NCI-H82 (cell line): ENCODE data around the gene C16orf86.
A peak's percentile ranks its signal among the peaks of the same experiment; 100 is the strongest.
"Not testable (repeated sequence)": the region's sequence is repeated elsewhere in the genome, so short reads cannot be mapped to it uniquely, and the experiment has no call there.

ENCODE experiments used
- DNase-seq: peaks from one replicate; lab custom pipeline; 2025; lab: John Stamatoyannopoulos, UW

The C16orf86 gene

DNA sequence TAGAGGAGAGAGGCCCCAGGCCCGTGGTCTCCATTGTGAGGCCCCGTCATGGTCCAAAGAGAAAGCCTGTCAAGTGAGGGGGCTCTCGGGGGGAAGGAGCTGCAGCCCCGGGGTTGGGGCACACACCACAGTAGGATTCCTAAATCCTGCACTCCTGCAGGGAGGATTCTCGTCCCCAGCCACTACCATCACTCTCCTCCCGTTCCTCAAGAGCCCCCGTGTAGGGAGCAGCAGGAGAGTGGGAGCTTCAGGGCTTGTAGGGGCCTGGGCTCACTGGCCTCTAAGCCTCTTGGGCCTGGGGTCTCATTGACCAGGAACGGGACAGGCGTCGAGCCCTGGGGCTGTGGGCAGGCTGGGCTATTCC, 821 bp downstream of the C16orf86 start:
- no peak for DNase-seq

DNA sequence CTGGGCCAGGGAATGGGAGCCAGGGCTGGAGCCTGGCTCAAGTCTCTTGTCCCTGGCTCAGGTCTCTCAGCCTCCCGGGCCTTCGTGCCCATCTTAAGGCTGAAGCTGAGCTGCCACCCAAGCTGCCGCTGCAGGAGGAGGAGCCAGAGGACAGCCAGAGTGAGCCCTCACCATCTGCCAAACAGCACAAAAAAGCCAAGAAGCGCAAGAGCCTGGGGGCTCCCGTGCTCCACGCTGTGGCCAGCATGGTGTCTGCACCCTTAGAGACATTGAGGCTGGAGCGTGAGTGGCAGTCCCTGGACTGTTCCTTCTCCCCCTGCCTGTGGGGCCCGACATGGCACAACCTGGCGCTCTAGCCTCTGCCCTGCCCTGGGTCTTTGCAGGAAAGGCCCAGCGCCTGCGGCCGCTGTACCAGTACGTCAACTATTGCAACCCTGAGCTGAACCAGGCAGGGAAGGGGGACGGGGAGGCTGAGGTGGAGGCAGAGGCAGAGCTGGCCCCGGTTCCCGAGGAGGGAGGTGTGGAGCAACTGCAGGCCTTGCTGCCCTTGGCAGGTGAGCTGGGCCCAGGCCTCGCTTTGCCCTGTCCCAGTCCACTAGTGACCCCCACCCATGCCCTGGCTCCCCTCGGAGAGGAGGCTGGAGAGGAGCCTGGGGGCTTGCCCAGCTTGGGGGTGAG, 1.3 kb downstream of the C16orf86 start:
- DNase-seq, result peak; percentile 98

DNA sequence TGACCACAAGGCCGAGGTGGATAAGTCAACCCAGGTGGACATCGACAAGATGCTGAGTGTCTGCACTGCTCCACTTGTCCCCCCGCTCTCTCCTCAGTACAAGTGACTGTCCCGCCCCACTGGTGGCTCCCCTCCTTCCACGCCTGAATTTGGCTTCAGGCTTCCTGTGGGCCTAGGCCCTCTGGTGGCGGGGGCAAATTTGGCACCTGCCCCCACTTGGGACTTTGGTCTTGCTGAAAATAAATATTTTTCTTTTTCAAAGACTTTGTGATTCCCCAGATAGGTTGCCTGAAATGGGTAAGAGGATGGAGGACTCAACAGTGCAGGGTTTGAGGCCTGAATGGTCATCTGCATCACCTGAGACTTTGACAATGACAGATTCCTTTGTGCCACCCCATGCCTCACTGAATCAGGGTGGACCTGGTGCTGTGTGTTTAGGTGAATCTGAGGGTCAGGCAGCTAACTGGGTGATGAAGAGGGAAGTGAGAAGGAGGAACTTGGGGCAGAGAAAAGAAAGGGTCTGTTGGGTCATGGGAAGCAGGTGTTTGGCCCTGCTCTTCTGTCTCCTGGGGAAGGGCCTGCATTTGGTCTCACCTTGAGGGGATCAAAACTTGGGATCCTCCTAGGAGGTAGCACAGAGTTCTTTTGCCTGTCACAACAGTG, 2.0 kb downstream of the C16orf86 start:
- peak; percentile 31 for DNase-seq

DNA sequence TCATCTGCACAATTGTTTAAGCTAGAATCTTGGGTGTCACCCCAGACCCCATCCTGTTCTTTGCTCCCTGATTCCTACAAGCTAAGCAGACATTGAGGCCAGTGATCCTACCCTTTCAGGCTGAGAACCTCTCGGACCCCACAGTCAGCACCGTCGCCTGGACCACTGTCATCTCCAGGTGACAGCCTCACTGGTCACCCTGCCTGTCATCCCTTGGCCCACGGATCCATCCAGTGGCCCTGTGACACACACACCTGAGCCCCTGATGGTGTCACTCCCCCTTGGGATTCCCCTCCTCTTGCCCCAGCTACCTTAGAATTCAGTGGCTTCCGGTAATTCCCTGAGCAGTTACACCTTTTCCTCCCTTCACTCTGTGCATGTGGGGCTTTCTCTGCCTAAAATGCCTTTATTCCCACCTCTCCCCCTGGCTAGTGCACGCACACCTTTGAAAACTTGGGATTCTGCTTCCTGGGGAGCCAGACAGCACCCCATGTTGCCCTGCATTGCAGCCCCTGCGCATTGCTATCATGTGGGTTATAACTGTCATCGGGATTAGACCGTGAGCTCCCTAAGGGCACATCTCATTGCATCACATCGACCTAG, 3.0 kb downstream of the C16orf86 start:
- DNase-seq, result no peak

DNA sequence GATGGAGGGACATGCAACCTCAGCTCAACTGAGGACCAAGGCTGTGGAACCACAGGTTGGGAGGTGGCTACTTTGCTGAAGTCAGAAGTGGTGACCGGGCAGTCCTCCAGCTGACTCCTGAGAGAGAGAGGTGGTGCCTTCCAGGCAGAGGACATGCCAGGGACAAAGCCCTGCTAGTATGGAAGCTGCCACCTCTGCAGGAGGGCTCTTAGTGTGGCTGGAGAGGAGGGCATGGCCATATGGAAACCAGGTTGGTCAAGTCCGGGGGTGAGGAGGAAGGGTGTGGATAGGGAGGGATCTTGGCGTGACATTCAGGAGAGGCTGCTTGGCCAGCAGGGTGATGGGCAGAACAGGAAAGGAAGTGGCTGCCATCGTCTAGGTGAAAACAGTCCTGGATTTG, 5.7 kb downstream of the C16orf86 start:
- DNase-seq, result no peak

DNA sequence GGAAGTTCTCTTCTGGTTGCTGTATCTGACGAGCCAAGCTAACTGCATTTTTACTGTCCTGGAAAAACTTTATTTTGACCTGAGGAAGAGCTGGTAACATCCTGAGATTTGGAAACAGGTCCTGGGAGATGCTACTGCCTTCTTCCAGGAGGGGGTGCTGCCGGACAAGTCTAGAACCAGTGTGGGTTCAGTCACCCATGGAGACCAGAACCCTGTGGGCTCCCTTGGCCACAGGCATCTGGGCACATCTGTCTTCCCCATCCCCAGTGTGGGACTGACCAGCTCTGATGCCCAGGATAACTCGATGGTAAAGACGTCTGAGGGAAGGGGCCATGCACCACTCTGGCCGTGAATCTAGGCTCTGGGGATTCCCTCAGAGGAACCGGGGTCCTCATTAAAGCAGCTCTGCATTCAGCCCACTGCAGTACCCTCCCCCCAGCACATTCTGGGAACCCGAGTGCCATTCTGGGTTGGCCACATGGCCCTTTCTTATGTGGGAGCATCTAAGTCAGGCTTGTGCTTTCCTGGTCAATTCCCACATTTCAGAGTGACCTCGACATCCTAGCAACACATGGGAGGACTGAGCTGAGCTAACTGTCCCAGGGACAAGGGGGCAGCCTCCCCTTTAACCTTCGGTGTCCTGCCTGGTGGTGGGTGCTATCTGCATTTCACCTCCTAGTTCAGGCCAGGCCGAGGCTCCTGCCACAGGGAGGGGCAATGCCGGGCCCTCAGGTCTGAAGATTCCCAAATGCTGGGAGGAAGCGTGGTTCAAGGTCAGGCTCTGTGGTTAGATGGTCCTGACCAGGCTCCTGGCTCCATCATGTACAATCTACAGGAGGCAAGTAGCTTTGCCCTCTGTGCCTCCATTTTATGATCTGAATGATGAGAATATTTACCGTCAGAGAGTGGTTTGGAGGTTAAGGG, 6.4 kb downstream of the C16orf86 start:
- DNase-seq, result peak; percentile 76

DNA sequence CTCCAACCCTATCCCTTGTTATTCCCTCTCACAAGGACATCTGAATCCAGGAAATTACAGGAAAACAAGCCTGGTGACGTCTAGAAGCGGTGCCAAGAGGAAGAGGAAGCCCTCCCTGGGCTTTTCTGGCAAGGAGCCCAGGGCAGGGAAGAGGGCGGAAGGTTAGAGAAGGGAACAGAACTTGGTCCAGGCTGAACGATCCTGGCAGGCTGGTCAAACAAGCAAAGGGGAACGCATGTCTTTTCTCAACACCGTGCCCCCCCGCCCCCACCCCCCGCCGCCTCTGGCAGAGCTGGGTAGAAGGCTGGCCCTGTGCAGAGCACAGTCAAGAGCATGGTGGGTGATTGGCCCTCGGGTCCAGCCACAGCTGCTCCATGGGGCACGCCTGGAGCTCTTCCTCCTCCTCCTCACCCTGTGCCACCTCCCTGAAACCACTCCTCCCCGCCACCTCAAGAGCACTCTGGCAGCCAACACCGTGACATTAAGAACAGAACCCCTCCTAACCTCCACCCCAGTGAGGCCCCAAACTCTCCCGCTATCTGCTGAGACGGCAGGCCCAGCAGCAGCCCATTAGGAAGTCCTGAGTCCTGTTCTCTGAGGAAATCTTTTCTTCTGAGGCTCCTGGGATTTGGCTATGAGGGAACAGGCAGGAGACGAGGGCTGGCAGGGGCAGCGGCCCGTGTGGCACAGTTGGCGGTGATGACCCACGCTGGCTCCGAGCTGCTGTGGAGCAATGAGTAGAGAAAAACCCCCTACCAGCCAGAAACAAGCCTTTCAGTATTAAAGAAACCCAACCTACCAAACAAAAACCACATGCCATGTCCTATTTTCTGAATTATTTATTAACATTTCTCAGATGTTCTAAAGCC, 7.3 kb downstream of the C16orf86 start:
- DNase-seq, result no peak

DNA sequence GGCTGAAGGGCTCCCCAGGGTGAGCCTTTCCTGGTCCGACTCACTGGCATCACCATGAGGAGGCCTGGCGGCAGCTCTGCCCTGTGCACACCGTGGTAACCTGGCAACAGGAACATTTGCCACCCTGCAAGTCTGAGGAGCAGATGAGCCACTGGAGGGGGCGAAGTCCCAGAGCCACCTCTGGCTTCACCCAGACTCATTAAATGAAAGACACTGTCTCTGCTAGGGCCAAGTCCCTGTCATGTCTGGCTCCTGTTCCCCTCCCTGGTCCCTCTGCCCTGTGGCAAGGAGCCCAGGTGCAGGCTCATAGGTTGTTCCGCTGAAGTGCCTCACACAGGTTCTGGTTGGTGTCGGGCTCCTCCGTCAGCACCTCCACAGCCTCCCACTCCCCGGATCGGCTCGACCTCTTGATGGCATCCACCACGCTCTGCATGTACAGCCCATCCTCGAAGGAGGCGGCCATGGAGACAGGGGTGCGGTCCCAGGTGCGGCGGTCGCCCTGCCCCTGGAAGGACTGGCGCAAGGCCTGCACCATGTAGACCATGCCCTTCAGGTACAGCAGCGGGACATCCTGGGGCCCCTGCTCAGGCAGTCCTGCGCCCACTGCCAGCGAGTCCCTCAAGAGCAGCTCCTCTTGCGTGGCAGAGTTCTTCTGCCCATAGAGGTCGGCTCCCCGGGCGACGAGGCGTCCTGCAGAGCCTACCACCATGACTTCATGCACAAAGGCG, 8.4 kb downstream of the C16orf86 start:
- no peak for DNase-seq

DNA sequence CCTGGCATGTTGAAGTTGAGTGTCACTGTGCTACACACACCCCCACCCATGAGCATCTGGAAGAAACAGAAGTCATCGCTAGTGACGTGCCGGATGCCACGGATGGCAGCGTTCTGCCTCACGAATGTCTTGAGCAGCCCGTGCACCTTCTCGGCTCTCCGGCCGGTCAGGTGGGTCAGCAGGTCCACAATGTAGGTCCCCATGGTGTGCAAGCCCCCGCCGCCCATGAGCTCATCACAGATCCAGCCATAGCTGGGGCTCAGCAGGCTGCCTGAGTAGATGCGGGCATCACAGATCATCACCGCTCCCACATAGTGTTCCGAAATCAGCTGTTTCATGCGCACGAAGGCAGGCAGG, 8.9 kb downstream of the C16orf86 start:
- no peak for DNase-seq

DNA sequence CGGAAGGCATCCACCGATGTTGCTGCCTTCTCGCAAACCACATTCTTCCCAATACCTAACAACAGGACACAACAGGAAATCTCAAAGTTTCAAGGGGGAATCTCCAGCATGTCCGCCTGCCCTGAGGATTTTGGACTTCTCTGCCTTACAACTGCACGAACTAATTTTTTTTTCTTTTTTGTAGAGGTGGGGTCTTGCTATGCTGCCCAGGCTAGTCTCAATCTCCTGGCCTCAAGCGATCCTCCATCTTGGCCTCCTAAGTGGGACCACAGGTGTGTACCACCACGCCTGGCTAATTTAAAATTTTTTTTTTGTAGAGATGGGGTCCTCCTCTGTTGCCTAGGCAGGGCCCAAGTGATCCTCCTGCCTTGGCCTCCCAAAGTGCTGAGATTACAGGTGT, 9.4 kb downstream of the C16orf86 start:
- DNase-seq, result no peak

DNA sequence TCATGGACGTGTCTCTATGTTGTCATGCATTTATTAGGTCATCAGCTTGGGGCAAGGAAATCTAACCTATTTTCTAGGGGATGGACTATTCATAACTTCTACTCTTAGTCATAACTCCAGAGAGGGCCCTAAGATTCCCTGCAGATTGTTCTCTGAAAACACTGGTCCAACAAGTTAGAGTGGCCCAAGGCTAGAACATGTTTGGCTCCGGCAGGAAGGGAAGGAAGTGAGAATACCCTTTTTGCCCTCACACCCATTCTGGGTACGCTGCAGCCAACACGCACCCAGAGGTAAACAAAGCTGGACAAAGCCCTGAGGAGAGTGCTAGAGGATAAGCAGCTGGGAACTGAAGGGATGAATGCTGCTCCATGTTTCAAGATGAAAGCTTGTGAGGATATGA, 9.9 kb downstream of the C16orf86 start:
- no peak for DNase-seq

DNA sequence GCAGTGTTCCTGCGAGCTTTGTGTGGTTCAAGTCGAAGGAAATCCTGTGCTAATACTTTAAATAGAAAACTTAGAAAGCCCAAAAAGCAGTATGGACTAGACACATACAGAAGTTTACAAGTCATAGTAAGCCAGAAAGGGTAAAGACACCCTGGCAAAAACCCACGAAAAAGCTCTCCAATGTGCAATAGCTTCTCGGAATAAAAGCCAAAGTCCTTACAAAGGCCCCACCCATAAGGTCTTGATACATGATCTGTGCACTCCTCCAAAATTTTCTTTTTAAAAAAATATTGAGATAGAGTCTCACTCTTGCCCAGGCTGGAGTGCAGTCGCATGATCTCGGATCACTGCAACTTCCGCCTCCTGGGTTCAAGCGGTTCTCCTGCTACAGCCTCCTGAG, 10.3 kb downstream of the C16orf86 start:
- no peak for DNase-seq

DNA sequence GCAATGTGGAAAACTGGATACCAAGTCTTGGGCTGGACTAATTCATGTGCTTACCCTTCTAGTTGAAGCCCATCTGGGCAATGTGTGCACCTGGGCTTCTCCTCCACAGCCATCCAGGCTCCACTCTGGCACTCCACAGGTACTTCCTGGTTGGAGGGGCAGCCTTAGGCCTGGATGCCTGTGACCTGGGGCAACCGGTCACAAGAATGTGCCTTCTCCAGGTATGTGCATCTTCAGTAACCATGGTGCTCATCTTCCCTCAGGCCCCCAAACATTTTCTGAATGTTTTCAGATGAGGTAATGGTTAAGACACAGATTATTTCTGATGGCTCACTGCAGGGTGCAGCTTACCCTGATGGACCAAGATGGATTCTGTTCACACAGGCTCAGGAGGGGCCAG, 11.1 kb downstream of the C16orf86 start:
- no peak for DNase-seq

DNA sequence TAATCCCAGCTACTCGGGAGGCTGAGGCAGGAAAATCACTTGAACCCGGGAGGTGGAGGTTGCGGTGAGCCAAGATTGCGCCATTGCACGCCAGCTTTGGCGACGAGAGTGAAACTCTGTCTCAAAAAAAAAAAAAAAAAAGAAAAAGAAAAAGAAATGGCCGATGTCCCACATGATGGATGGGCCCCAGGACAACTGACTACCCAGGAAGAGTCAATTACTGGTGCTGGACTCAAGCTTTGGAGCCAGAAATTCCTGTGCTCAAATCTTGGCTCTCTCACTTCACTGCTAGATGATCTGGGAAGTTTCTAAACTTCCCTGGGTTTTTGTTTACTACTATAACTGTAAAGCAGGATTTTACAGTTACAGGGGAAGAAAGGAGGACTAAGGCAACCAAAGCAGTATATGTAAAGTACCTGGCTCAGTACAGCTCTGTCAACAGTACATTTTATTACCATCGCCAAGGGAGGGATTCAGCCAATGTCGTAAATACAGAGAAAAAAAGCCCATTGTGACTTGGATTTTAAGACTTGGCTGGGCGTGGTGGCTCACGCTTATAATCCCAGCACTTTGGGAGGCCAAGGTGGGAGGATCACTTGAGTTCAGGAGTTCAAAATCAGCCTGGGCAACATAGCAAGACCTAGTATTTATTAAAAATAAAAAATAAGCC, 11.9 kb downstream of the C16orf86 start:
- no peak for DNase-seq

DNA sequence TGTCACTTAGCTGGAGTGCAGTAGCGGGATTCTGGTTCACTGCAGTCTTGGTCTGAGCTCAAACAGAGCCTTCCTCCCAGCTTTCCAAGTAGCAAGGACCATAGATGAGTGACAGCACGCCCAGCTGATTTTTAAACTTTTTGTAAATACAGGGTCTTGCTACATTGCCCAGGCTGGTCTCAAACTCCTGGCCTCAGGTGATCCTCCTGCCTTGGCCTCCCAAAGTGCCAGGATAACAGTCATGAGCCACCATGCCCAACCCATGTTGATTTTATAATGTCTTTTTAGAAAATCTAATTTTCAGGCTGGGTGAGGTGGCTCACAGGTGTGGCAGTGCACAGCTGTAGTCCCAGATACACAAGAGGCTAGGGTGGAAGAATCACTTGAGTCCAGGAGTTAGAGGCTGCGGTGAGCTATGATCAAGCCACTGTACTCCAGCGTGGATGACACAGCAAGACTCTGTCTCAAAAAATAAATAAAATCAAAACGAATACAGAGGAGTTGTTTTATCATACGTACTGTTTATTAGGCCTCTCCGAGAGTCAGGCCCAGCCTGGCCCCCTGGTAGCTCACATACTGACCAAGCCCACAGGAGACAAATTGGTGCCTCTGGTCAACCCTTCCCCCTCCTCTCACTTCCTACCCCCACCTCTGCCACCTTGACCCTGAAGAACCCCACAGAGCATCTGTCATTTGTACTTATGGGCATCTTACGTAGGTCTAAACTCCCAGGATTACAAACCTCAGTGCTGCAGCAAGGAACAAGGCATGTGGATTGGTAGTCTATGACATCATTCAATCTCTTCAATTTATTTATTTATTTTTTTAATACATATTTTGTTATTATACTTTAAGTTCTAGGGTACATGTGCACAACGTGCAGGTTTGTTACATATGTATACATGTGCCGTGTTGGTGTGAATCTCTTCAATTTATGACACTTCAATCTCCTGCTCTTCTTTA, 13.6 kb downstream of the C16orf86 start:
- DNase-seq, result peak; percentile 52

DNA sequence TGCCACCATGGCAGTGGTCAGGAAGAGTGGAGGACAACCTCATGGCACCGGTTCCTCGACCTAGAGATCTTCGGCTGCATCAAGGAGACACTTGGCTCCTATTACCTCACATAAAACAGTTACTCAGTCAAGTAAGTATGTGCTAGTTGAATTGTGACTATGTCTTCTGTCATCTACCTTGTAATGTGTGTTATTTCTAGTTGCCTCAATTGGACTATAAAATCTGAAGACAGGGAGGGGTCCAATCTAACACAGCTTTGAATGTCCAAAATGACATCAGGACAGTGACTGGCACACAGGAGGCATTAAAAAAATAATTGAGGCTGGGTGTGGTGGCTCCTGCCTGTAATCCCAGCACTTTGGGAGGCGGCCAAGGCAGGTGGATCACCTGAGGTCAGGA, 17.2 kb downstream of the C16orf86 start:
- no peak for DNase-seq

DNA sequence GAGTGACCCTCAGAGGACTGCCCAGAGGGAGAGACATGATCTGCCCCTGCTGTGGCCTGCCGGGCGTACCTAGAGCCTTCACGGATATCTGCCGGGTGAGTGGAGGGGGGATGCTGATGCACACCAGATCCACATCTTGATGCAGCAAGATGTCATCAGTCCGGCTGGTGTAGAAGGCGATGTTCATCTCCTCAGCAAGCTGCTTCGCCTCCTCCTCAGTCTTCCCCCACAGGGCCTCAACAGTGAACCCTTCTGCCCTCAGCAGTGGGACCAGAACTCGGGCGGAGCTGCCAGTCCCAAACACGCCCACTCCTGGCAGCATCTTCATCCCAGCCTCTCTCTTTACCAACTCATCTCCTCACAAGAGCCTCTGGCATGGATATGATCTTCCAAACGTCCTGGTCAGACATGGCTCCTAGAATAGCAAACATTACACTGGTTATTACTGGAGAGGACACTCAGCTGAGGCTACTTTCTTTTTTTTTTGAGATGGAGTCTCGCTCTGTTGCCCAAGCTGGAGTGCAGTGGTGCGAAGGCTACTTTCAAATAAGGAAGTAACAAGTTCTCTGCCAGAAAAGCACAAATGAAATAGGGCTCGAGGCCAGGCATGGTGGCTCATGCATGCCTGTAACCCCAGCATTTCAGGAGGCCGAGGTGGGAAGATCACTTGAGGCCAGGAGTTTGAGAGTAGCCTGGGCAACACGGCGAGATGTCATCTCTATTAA, 18.9 kb downstream of the C16orf86 start:
- no peak for DNase-seq

DNA sequence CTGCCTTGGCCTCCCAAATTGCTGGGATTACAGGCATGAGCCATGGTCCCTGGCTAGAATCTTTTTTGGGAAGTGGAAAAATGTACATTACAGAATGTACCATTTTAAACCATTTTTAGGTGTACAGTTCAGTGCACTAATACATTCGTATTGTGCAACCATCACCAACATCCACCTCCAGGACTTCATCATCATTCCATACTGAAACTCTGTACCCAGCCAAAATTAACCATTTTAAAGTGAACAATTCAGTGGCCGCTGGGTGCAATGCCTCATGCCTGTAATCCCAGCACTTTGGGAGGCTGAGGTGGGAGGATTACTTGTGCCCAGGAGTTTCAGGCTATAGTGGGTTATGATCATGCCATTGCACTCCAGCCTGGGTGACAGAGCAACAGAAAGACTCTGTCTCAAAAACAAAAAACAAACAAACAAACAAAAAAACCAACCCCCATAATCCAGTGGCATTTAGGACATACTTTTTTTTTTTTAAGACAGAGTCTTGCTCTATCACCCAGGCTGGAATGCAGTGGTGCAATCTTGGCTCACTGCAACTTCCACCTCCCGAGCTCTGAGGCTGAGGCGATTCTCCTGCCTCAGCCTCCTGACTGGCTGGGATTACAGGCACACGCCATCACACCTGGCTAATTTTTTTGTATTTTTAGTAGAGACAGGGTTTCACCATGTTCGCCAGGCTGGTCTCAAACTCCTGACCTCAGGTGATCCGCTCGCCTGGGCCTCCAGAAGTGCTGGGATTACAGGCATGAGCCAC, 27.1 kb downstream of the C16orf86 start:
- DNase-seq, result not testable (repeated sequence)
